Erythroblast (primary cell): ENCODE measurements around the gene CEP68.

Source experiments
- GATA1 ChIP-seq: IDR thresholded peaks from 2 replicates; pipeline ENCODE4 v1.6.1; 2011; ENCODE audit warnings: low read depth, mild to moderate bottlenecking, control low read depth, low read length, moderate library complexity
- POLR2A ChIP-seq: IDR thresholded peaks from 2 replicates; pipeline ENCODE4 v1.6.1; 2011; ENCODE audit warnings: mild to moderate bottlenecking, low read length

GRCh38 chr2:65073879-65074565 lies 17.8 kb downstream of the CEP68 start:
- no peak for TF ChIP-seq POLR2A
- no peak for TF ChIP-seq GATA1
